ENCODE data around the gene WSB2.
A peak's percentile ranks its signal among the peaks of the same experiment; 100 is the strongest.

WSB2 gene

DNA sequence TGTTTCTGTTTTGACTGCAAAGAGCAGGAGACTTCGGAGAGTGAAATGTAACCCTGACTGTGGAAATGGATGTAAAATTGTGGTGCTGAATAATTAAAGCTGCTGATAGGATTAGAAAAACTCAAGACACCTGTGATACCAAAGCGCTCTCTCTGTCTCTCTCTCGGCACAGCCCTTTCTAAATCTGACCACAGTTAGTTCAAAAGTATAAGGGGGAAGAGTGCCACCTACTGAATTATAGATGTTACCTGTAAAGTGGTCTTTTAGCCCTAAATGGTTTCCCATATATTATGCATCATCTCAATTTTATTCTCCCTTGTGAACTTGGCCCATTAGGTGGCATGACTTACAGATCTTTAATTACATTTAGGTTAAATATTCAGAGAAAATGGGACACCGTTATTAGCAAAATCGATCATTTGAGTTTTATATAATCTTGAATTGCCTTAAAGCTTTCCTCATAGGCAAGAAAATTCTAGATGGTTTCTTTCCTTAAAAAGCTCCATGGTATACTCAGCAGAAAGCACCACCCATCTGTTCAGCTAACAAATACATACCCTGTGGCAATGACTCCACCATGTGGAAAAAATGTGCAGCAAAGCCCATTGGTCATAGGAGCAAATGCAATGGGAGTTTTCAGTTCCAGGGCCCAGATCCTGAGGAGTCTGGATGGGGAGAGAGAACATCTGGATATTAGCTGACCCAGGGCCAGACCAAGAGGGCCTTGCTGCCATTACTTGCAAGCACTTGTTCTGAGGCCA lies 26.4 kb downstream of the WSB2 start:
- peak; percentile 61 for TF ChIP-seq CTCF (IDR thresholded peaks at IDR 0.05; ENCODE audit: insufficient read depth, low read length, missing control alignments)
- H3K4me3 ChIP-seq (ENCODE audit: low read depth, low read length): no peak overlapping the region
- ChIA-PET CTCF (interaction anchor here (0.7 to 10.1 kb wide), 24 partner anchors 9 to 351 kb away, joined by 3 to 233 read pairs (median 4); partner anchors contain the start of genes RFC5 and WSB2), POLR2A (interaction anchor here (1.7 kb wide), 1 partner anchor 10 kb away, joined by 5 read pairs; no protein-coding TSS in a partner anchor)
- DNase-seq (ENCODE audit: low read depth, low spot score): no peak

GRCh38 chr12:118033902-118034301 lies 27.1 kb downstream of the WSB2 start:
- CTCF ChIA-PET: interaction anchor here (0.9 to 10.1 kb wide), 12 partner anchors 8 to 352 kb away, joined by 3 to 233 read pairs (median 6); partner anchors contain the start of gene WSB2
- no peak for TF ChIP-seq CTCF (IDR thresholded peaks at IDR 0.05; ENCODE audit: insufficient read depth, low read length, missing control alignments)
- no peak for DNase-seq (ENCODE audit: low read depth, low spot score)
- POLR2A ChIA-PET: interaction anchor here (1.7 kb wide), 1 partner anchor 10 kb away, joined by 5 read pairs; no protein-coding TSS in a partner anchor
- H3K4me3 ChIP-seq (ENCODE audit: low read depth, low read length): no peak overlapping the region

GRCh38 chr12:118033323-118033722 lies 27.7 kb downstream of the WSB2 start:
- no peak for TF ChIP-seq CTCF (IDR thresholded peaks at IDR 0.05; ENCODE audit: insufficient read depth, low read length, missing control alignments)
- H3K4me3 ChIP-seq (ENCODE audit: low read depth, low read length): no peak overlapping the region
- DNase-seq (ENCODE audit: low read depth, low spot score): no peak
- ChIA-PET CTCF (interaction anchor here (0.9 to 10.1 kb wide), 5 partner anchors 10 to 176 kb away, joined by 3 to 233 read pairs (median 30); no protein-coding TSS in a partner anchor), POLR2A (no interaction called here)

GRCh38 chr12:118032188-118032587 lies 28.8 kb downstream of the WSB2 start:
- ChIA-PET POLR2A (no interaction called here), CTCF (interaction anchor here (0.6 to 10.1 kb wide), 5 partner anchors 12 to 346 kb away, joined by 3 to 233 read pairs (median 5); no protein-coding TSS in a partner anchor)
- no peak for DNase-seq (ENCODE audit: low read depth, low spot score)
- no peak for TF ChIP-seq CTCF (IDR thresholded peaks at IDR 0.05; ENCODE audit: insufficient read depth, low read length, missing control alignments)
- no peak overlapping the region for H3K4me3 ChIP-seq (ENCODE audit: low read depth, low read length)

DNA sequence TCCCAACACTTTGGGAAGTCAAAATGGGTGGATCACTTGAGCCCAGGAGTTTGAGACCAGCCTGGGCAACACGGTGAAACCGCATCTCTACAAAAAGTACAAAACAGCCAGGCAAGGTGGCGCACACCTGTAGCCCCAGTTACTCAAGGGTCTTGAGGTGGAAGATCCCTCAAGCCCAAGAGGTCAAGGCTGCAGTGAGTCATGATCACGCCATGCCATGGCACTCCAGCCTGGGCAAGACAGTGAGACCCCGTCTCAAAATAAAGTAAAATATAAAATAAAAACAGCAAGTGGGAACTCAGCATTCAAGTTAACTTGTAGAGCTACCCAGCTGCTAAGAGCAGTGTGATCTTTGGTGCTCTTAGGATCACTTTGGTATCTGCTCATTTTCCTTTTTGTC lies 31.8 kb downstream of the WSB2 start:
- no peak overlapping the region for H3K4me3 ChIP-seq (ENCODE audit: low read depth, low read length)
- ChIA-PET POLR2A (interaction anchor here (0.7 kb wide), 1 partner anchor 37 kb away, joined by 3 read pairs; no protein-coding TSS in a partner anchor), CTCF (interaction anchor here (2.3 kb wide), 1 partner anchor 172 kb away, joined by 6 read pairs; no protein-coding TSS in a partner anchor)
- no peak for DNase-seq (ENCODE audit: low read depth, low spot score)
- no peak for TF ChIP-seq CTCF (IDR thresholded peaks at IDR 0.05; ENCODE audit: insufficient read depth, low read length, missing control alignments)

DNA sequence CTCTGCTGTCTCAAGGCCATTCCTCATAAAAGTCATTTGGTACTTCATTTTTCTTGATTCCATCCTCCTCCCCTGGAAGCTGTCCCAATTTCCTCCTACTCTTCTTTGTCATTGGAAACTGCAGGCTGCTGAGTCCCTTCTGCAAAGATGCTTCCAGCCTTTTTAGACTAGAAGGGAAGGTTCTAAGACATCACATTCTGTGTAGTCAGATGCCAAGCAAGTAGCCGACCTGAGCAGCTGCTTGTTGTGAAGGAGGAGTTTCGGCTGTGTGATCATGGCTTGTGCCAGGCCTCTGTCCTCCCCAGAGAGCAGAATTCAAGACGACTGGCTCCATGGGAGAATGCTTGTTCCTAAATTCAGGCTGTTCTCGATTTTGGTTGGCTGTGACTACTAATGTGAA lies 35.8 kb downstream of the WSB2 start:
- CTCF ChIA-PET: interaction anchor here (1.6 kb wide), 1 partner anchor 10 kb away, joined by 6 read pairs; no protein-coding TSS in a partner anchor
- no peak for TF ChIP-seq CTCF (IDR thresholded peaks at IDR 0.05; ENCODE audit: insufficient read depth, low read length, missing control alignments)
- no peak for DNase-seq (ENCODE audit: low read depth, low spot score)
- H3K4me3 ChIP-seq (ENCODE audit: low read depth, low read length): no peak overlapping the region
- POLR2A ChIA-PET: no interaction called here
